Right lobe of liver (tissue), 6 donors: Measurements from ENCODE around the gene MDFI. TPM values are rescaled to one million over a fixed set of nuclear protein-coding genes. Genes with fewer than 3 reads are reported as not detected.
A peak's percentile ranks its signal among the peaks of the same experiment; 100 is the strongest.

Experiments
- ATAC-seq, 4 donors: fragments of 200-7000 bp; cut with Tn5 transposase; one replicate each; pipeline ENCODE4 v1.9.1; 2020; ENCODE audit warnings: mild to moderate bottlenecking in 4 of 4, moderate library complexity in 4 of 4
- DNase-seq, 3 donors: peaks; one replicate each; pipeline ENCODE4 v3.0.0-alpha.2; 2020
- H3K27ac ChIP-seq, 3 donors: fragments of 200-600 bp; one replicate each; pipeline ENCODE4 v1.8.0; 2022
- H3K27me3 ChIP-seq, 2 donors: fragments of 200-600 bp; one replicate each; pipeline ENCODE4 v1.8.0; 2022
- H3K36me3 ChIP-seq, 4 donors: fragments of 200-600 bp; sonication (generic) in 1 of 4; one replicate each; pipeline versions ENCODE4 v1.5.1 to v1.8.0; 2017 to 2022; ENCODE audit warnings: control low read depth in 1 of 4
- H3K4me1 ChIP-seq, 4 donors: fragments of 200-600 bp; sonication (generic) in 1 of 4; one replicate each; pipeline versions ENCODE4 v1.5.1 to v1.8.0; 2017 to 2022; ENCODE audit warnings: control low read depth in 1 of 4
- H3K4me3 ChIP-seq, 3 donors: fragments of 200-600 bp; one replicate each; pipeline ENCODE4 v1.8.0; 2022
- H3K9me3 ChIP-seq, 4 donors: fragments of 200-600 bp; sonication (generic) in 1 of 4; one replicate each; pipeline versions ENCODE4 v1.5.1 to v1.8.0; 2017 to 2022; ENCODE audit warnings: control low read depth in 1 of 4
- POLR2A ChIP-seq: fragments of 450-650 bp; IDR thresholded peaks from one replicate; pipeline ENCODE4 v1.6.1; 2017; ENCODE audit warnings: antibody characterized with exemption, mild to moderate bottlenecking
- WGBS: methylation state at CpG from one replicate; pipeline ENCODE4 v1.1.6; 2018; ENCODE audit warnings: low coverage, low lambda C conversion rate; ENCODE audit not compliant: insufficient coverage; ENCODE audit errors: missing lambda C conversion rate; 5-methylcytosine and 5-hydroxymethylcytosine counted together
- intact Hi-C, 2 donors: fragments of 100-400 bp; cut with DNase I; formaldehyde crosslinking; loops; one replicate each; pipeline versions ENCODE4 v1.11.2 to v1.14.1; 2022
- total RNA-seq, 6 experiments: library from RNA; depleted of rRNA in 2 of 6; stranded (reverse); fragments of >200 nt in 2 of 6; fragmentation: NEBNext Ultra II Directional in 3 of 6; extraction: Animal tissue kit (Norgen Biotek cat#: 25700) in 3 of 6; gene quantifications; one replicate each; pipeline versions ENCODE4 v1.1.0 to v1.2.4, GENCODE V29; 2016 to 2023
- TF ChIP-seq, protein P1 (sequence below), 4 donors: fragments of 200-600 bp in 3 of 4; fragments of 450-650 bp in 1 of 4; IDR thresholded peaks; one replicate each; pipeline versions ENCODE4 v1.5.1 to v1.8.0; 2016 to 2022; ENCODE audit warnings: antibody characterized with exemption in 4 of 4, mild to moderate bottlenecking in 2 of 4
- donor health status: DM: no; HTN: yes; CAD: no.
- donor health status: DM: no; HTN: no; CAD: no.
- donor health status: DM: no; HTN: no; CAD: no.
- donor health status: DM: no; HTN: yes; CAD: no.
- donor health status: DM: no; HTN: yes; CAD: no.

Gene MDFI
- total RNA-seq, 6 experiments from 2014 or later: 0.29 to 2.4 (median 1.1) TPM; not detected in 3

DNA sequence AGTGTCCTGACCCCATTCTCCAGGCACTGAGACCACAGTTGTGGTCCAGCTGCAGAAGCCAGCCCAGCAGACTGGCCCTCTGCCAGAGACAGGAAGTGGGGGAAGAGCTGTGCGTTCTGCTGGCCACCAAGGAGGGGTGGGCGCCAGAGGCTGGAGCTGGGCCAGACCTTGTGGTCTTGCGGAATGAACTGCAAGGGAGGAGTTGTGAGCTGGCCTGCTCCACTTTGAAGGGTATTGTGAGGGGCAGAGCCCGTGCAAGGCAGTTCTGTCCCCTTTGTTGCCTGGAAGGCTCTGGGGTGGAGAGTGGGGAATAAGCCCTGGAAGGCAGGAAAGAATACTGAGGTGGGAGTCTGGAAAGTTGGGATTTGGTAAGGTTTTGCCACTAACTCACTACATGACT lies 3.6 kb upstream of the MDFI start:
- no peaks in the 10 kb centered on the region for H3K36me3 ChIP-seq
- H3K4me1 ChIP-seq: peaks cover 0 to 9% (median 4%) of the 10 kb centered on the region in 4 donors
- TF ChIP-seq, protein P1, sequence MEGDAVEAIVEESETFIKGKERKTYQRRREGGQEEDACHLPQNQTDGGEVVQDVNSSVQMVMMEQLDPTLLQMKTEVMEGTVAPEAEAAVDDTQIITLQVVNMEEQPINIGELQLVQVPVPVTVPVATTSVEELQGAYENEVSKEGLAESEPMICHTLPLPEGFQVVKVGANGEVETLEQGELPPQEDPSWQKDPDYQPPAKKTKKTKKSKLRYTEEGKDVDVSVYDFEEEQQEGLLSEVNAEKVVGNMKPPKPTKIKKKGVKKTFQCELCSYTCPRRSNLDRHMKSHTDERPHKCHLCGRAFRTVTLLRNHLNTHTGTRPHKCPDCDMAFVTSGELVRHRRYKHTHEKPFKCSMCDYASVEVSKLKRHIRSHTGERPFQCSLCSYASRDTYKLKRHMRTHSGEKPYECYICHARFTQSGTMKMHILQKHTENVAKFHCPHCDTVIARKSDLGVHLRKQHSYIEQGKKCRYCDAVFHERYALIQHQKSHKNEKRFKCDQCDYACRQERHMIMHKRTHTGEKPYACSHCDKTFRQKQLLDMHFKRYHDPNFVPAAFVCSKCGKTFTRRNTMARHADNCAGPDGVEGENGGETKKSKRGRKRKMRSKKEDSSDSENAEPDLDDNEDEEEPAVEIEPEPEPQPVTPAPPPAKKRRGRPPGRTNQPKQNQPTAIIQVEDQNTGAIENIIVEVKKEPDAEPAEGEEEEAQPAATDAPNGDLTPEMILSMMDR (IDR thresholded peaks at IDR 0.05): no peak
- no peak for TF ChIP-seq POLR2A
- ATAC-seq (no peak), DNase-seq (peak in 2 of 3 donors; percentile 18 to 46)
- H3K27ac ChIP-seq: no peak overlapping the region
- no peak overlapping the region for H3K4me3 ChIP-seq
- WGBS: 56% methylated on average over 2 of the region's 4 CpGs
- no peaks in the 10 kb centered on the region for H3K9me3 ChIP-seq
- H3K27me3 ChIP-seq: peaks cover 0 to 7% of the 10 kb centered on the region in 2 donors
- intact Hi-C loops: no loop called here

DNA sequence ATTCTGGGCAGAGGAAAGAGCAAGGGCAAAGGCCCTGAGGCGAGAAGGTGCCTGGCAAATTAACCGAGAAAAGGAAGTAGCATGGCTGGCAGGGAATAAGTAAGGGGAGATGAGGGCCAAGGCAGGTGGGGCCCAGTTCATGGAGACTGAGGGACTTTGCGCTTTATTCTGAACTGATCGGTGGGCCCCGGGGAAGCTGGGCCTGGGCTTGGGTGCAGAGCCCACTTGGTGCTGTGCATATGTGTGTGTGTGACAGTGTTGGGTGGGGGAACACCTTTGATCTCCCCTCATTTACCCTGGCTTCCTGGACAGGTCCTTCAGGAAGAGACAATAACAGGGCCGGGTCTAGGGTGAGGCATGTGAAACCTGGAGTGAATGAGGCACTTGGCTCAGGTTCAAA lies 2.9 kb upstream of the MDFI start:
- Histone ChIP-seq H3K4me1 (peaks cover 0 to 9% (median 4%) of the 10 kb centered on the region in 4 donors), H3K36me3 (no peaks in the 10 kb centered on the region), H3K9me3 (no peaks in the 10 kb centered on the region), H3K27ac (no peak overlapping the region), H3K4me3 (no peak overlapping the region), H3K27me3 (peaks cover 0 to 7% of the 10 kb centered on the region in 2 donors)
- TF ChIP-seq, protein P1 (IDR thresholded peaks at IDR 0.05): no peak
- TF ChIP-seq POLR2A: no peak
- DNase-seq: peak in 2 of 3 donors; percentile 3 to 19
- intact Hi-C loops: no loop called here
- no peak for ATAC-seq
- WGBS: 58% methylated on average over 3 of the region's 6 CpGs

DNA sequence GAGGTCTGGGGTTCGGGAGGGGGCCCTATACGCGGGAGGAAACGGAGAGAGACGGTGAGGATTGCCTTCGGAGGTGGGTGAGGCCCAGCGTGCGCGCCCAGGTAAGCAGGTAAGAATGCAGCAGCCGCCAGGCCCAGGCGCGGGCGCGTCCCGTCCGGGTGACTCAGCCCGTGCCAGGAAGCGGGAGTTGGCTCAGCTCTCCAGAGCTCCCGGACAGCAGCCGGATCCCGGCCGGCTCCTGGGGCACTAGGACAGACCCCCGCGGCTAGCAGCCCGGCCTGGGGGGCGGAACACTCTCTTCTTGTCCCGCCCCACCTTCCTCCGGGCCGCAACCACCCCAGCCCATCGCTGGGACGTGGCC lies 1.5 kb upstream of the MDFI start:
- 20% methylated on average over 9 of the region's 31 CpGs for WGBS
- peaks cover 0 to 7% of the 10 kb centered on the region in 2 donors for H3K27me3 ChIP-seq
- ATAC-seq (peak; percentile 44 to 86 (median 51)), DNase-seq (peak in 2 of 3 donors; percentile 59 to 68)
- H3K4me3 ChIP-seq: no peak overlapping the region
- no peaks in the 10 kb centered on the region for H3K9me3 ChIP-seq
- H3K27ac ChIP-seq: no peak overlapping the region
- intact Hi-C loops: no loop called here
- H3K4me1 ChIP-seq: peaks cover 0 to 9% (median 4%) of the 10 kb centered on the region in 4 donors
- TF ChIP-seq, protein P1 (IDR thresholded peaks at IDR 0.05): no peak
- no peak for TF ChIP-seq POLR2A
- H3K36me3 ChIP-seq: no peaks in the 10 kb centered on the region

DNA sequence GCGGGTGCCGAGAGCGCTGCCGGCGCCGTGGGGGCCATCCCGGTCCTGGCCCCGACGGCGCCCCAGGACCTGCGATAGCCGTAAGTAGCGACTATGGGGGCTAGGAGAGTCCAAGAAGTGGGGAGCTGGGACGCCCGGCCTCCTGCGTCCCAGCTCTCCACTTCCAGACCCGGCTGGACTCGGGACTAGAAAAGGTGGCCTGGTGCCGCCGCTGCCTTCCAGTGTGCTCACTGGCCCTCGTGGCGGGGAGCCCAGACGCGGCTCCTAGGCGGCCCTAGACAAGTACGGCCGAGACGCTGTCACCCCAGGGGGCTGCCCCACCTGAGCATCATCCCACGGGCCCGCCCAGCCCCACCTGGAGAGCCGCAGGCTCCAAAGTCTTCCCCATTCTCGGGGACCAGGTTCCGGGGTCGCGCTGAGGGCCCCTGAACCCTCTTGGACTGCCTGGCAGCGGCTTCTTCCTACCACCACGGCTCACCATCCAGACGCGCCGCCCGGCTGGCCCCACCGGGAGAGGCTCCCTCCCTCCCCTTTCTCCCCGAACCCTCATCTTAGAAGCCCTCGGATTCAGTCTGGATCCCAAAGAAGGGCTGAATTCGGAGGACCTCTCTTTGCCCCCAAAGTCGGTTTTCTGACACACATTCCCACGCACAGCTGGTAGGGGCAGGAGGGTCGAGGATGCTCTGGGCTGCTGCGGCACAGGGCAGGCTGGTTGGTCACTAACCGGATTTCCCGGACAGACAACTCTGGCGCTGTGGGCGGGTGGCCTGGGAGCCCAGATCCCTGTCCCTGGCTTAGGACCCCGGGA lies 870 bp upstream of the MDFI start:
- H3K4me1 ChIP-seq: peaks cover 0 to 9% (median 4%) of the 10 kb centered on the region in 4 donors
- TF ChIP-seq POLR2A: no peak
- TF ChIP-seq, protein P1 (IDR thresholded peaks at IDR 0.05): no peak
- peaks cover 0 to 7% of the 10 kb centered on the region in 2 donors for H3K27me3 ChIP-seq
- H3K9me3 ChIP-seq: no peaks in the 10 kb centered on the region
- 9% methylated on average over 12 of the region's 54 CpGs for WGBS
- H3K36me3 ChIP-seq: no peaks in the 10 kb centered on the region
- H3K27ac ChIP-seq: no peak overlapping the region
- intact Hi-C loops: no loop called here
- DNase-seq (no peak), ATAC-seq (peak; percentile 10 to 37 (median 22))
- H3K4me3 ChIP-seq: no peak overlapping the region
